HEK293 (cell line): ENCODE results near the gene PIF1.

Experiments used
- CTCF ChIA-PET: fragments of 350-600 bp; formaldehyde crosslinking; extraction: SDS; loops from one replicate; lab custom pipeline; 2021; ENCODE audit warnings: antibody characterized with exemption; lab: Yijun Ruan, JAX
- POLR2A ChIA-PET: fragments of 300-600 bp; formaldehyde crosslinking; extraction: SDS; loops from one replicate; lab custom pipeline; 2020; ENCODE audit warnings: antibody characterized with exemption, inconsistent platforms; lab: Yijun Ruan, JAX
- H3K27ac ChIP-seq: fragments of 200-500 bp; sonication (Bioruptor generic); 2 replicates; pipeline ENCODE4 v1.5.1; 2014; ENCODE audit warnings: low read depth, low read length, control low read depth, inconsistent platforms; ENCODE audit errors: extremely low read depth
- H3K36me3 ChIP-seq, 2 experiments: fragments of 200-500 bp in 1 of 2; sonication (Bioruptor generic) in 1 of 2; 1 replicate in 1 of 2; 2 replicates in 1 of 2; pipeline ENCODE4 v1.5.1; 2014 to 2017; ENCODE audit warnings: inconsistent platforms in 2 of 2, low read length in 2 of 2; ENCODE audit not compliant: control insufficient read depth in 2 of 2, insufficient read depth in 1 of 2
- H3K4me1 ChIP-seq: fragments of 200-500 bp; sonication (Bioruptor generic); 2 replicates; pipeline ENCODE4 v1.5.1; 2014; ENCODE audit warnings: mild to moderate bottlenecking, low read length, inconsistent platforms; ENCODE audit not compliant: control insufficient read depth, insufficient read depth
- H3K4me3 ChIP-seq: 2 replicates; pipeline ENCODE4 v1.5.1; 2011; ENCODE audit warnings: low read depth, mild to moderate bottlenecking, control low read depth, low read length, moderate library complexity
- H3K9me3 ChIP-seq: fragments of 200-500 bp; sonication (Bioruptor generic); 2 replicates; pipeline ENCODE4 v1.5.1; 2014; ENCODE audit warnings: low read depth, low read length, inconsistent platforms; ENCODE audit not compliant: control insufficient read depth, insufficient read depth
- BCL11A ChIP-seq: fragments of 450-650 bp; formaldehyde crosslinking; IDR thresholded peaks from 2 replicates; pipeline ENCODE4 v1.5.1; 2016; ENCODE audit warnings: low read depth, missing biosample characterization, missing genetic modification characterization
- EGR2 ChIP-seq: fragments of 450-650 bp; formaldehyde crosslinking; IDR thresholded peaks from 2 replicates; pipeline ENCODE4 v1.5.1; 2016; ENCODE audit warnings: low read depth, missing biosample characterization, missing genetic modification characterization
- GLI2 ChIP-seq: fragments of 450-650 bp; formaldehyde crosslinking; IDR thresholded peaks from 2 replicates; pipeline ENCODE4; 2017; ENCODE audit warnings: missing biosample characterization, missing genetic modification characterization, low read depth, borderline replicate concordance
- GLIS1 ChIP-seq: fragments of 450-650 bp; formaldehyde crosslinking; IDR thresholded peaks from 2 replicates; pipeline ENCODE4 v1.5.1; 2016; ENCODE audit warnings: missing biosample characterization, missing genetic modification characterization
- IKZF3 ChIP-seq: fragments of 450-650 bp; IDR thresholded peaks from 2 replicates; pipeline ENCODE4 v1.5.0; 2018; ENCODE audit warnings: missing biosample characterization, mild to moderate bottlenecking, missing genetic modification characterization, moderate library complexity
- KLF7 ChIP-seq: fragments of 450-650 bp; formaldehyde crosslinking; IDR thresholded peaks from 2 replicates; pipeline ENCODE4 v1.5.1; 2016; ENCODE audit warnings: missing biosample characterization, missing genetic modification characterization, borderline replicate concordance
- SALL2 ChIP-seq: fragments of 450-650 bp; formaldehyde crosslinking; IDR thresholded peaks from 2 replicates; pipeline ENCODE4 v1.5.0; 2017; ENCODE audit warnings: missing biosample characterization, mild to moderate bottlenecking, missing genetic modification characterization, borderline replicate concordance
- WT1 ChIP-seq: fragments of 450-650 bp; formaldehyde crosslinking; IDR thresholded peaks from 2 replicates; pipeline ENCODE4 v1.5.1; 2016; ENCODE audit warnings: missing biosample characterization, missing genetic modification characterization
- ZBTB17 ChIP-seq: fragments of 450-650 bp; formaldehyde crosslinking; IDR thresholded peaks from 2 replicates; pipeline ENCODE4 v1.5.1; 2016; ENCODE audit warnings: missing biosample characterization, missing genetic modification characterization
- ZFP41 ChIP-seq: fragments of 450-650 bp; formaldehyde crosslinking; IDR thresholded peaks from 2 replicates; pipeline ENCODE4 v1.5.1; 2016; ENCODE audit warnings: missing biosample characterization, missing genetic modification characterization, borderline replicate concordance
- ZFP69B ChIP-seq: fragments of 450-650 bp; formaldehyde crosslinking; IDR thresholded peaks from 2 replicates; pipeline ENCODE4 v1.5.1; 2016; ENCODE audit warnings: missing biosample characterization, missing genetic modification characterization
- ZNF221 ChIP-seq: fragments of 450-650 bp; formaldehyde crosslinking; IDR thresholded peaks from 2 replicates; pipeline ENCODE4 v1.5.1; 2017; ENCODE audit warnings: missing biosample characterization, missing genetic modification characterization, borderline replicate concordance
- ZNF292 ChIP-seq: fragments of 450-650 bp; formaldehyde crosslinking; IDR thresholded peaks from 2 replicates; pipeline ENCODE4 v1.5.1; 2016; ENCODE audit warnings: low read depth, missing biosample characterization, missing genetic modification characterization, borderline replicate concordance
- ZNF302 ChIP-seq: fragments of 450-650 bp; formaldehyde crosslinking; IDR thresholded peaks from 2 replicates; pipeline ENCODE4 v1.5.1; 2016; ENCODE audit warnings: missing biosample characterization, missing genetic modification characterization, low read depth
- ZNF398 ChIP-seq: fragments of 450-650 bp; formaldehyde crosslinking; IDR thresholded peaks from 2 replicates; pipeline ENCODE4 v1.5.1; 2017; ENCODE audit warnings: missing biosample characterization, missing genetic modification characterization
- ZNF416 ChIP-seq: fragments of 450-650 bp; formaldehyde crosslinking; IDR thresholded peaks from 2 replicates; pipeline ENCODE4 v1.5.1; 2016; ENCODE audit warnings: missing biosample characterization, missing genetic modification characterization
- ZNF433 ChIP-seq: fragments of 450-650 bp; formaldehyde crosslinking; IDR thresholded peaks from 2 replicates; pipeline ENCODE4 v1.5.1; 2016; ENCODE audit warnings: missing biosample characterization, missing genetic modification characterization, low read depth
- ZNF514 ChIP-seq: fragments of 450-650 bp; formaldehyde crosslinking; IDR thresholded peaks from 2 replicates; pipeline ENCODE4 v1.5.1; 2016; ENCODE audit warnings: missing biosample characterization, missing genetic modification characterization
- ZNF621 ChIP-seq: fragments of 450-650 bp; formaldehyde crosslinking; IDR thresholded peaks from 2 replicates; pipeline ENCODE4 v1.5.1; 2017; ENCODE audit warnings: missing biosample characterization, missing genetic modification characterization
- ZNF677 ChIP-seq: fragments of 450-650 bp; IDR thresholded peaks from 2 replicates; pipeline ENCODE4 v1.5.0; 2018; ENCODE audit warnings: missing biosample characterization, mild to moderate bottlenecking, missing genetic modification characterization, moderate library complexity
- ZNF747 ChIP-seq: fragments of 450-650 bp; formaldehyde crosslinking; IDR thresholded peaks from 2 replicates; pipeline ENCODE4 v1.5.1; 2016; ENCODE audit warnings: missing biosample characterization, missing genetic modification characterization
- TF ChIP-seq, protein P1 (sequence below): fragments of 450-650 bp; formaldehyde crosslinking; IDR thresholded peaks from 2 replicates; pipeline ENCODE4 v1.5.1; 2016; ENCODE audit warnings: missing biosample characterization, missing genetic modification characterization
- TF ChIP-seq, protein P2 (sequence below): fragments of 450-650 bp; formaldehyde crosslinking; IDR thresholded peaks from 2 replicates; pipeline ENCODE4 v1.5.1; 2017; ENCODE audit warnings: missing biosample characterization, missing genetic modification characterization
- TF ChIP-seq, protein P3 (sequence below): fragments of 450-650 bp; formaldehyde crosslinking; IDR thresholded peaks from 2 replicates; pipeline ENCODE4 v1.5.1; 2016; ENCODE audit warnings: missing biosample characterization, missing genetic modification characterization

The PIF1 gene

DNA sequence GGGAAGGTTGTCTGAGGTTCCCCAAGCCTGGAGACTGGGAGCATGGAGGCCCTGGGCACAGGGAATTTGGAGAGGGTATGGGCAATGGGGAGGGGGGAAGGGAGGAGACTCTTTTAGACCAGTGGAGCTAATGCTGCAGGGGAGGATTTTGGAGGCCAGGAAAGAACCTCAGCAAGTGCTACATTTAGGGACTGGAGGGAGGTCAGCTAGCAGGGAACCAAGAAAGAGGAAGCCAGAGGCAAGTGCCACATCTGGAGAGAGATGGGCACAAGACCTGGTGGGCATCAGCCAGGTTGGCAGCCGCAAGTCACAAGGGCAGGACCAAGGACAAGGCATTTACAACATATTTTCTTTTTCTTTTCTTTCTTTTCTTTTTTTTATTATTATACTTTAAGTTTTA, 37.0 kb upstream of the PIF1 start:
- TF ChIP-seq ZFP41: no peak
- no peak for TF ChIP-seq ZNF302 (tag by site-specific recombination)
- TF ChIP-seq WT1: 0 out of 2 replicates have a peak, but pooled peaks have one; percentile 1
- ChIA-PET POLR2A (no interaction called here), CTCF (interaction anchor here (0.7 kb wide), 1 partner anchor 188 kb away, joined by 3 read pairs; no protein-coding TSS in a partner anchor)
- H3K9me3 ChIP-seq: no peaks in the 10 kb centered on the region
- H3K36me3 ChIP-seq: peaks cover 0 to 31% of the 10 kb centered on the region in 2 experiments; a peak in 1 of 3 replicates
- H3K4me3 ChIP-seq: no peak overlapping the region
- H3K27ac ChIP-seq: no peak overlapping the region
- no peaks in the 10 kb centered on the region; the same call in 1 of the 2 replicates for H3K4me1 ChIP-seq

GRCh38 chr15:64861960-64862359, 36.5 kb upstream of the PIF1 start:
- no peaks in the 10 kb centered on the region for H3K9me3 ChIP-seq
- ChIA-PET POLR2A (no interaction called here), CTCF (interaction anchor here (0.7 to 1.0 kb wide), 2 partner anchors 134 to 188 kb away, joined by 3 to 4 read pairs; no protein-coding TSS in a partner anchor)
- no peak overlapping the region for H3K4me3 ChIP-seq
- TF ChIP-seq ZNF398 (tag by site-specific recombination) (0 out of 2 replicates have a peak, but pooled peaks have one; percentile 17), WT1 (0 out of 2 replicates have a peak, but pooled peaks have one; percentile 9), ZNF621 (tag by site-specific recombination) (no peak), ZBTB17 (no peak), SALL2 (no peak), BCL11A (tag by site-specific recombination) (no peak), ZNF221 (tag by site-specific recombination) (no peak)
- TF ChIP-seq, protein P1, sequence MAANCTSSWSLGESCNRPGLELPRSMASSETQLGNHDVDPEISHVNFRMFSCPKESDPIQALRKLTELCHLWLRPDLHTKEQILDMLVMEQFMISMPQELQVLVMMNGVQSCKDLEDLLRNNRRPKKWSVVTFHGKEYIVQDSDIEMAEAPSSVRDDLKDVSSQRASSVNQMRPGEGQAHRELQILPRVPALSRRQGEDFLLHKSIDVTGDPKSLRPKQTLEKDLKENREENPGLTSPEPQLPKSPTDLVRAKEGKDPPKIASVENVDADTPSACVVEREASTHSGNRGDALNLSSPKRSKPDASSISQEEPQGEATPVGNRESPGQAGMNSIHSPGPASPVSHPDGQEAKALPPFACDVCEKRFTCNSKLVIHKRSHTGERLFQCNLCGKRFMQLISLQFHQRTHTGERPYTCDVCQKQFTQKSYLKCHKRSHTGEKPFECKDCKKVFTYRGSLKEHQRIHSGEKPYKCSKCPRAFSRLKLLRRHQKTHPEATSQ (tag by site-specific recombination): no peak
- no peak overlapping the region for H3K27ac ChIP-seq
- peaks cover 0 to 29% of the 10 kb centered on the region in 2 experiments; a peak in 1 of 3 replicates for H3K36me3 ChIP-seq
- H3K4me1 ChIP-seq: no peaks in the 10 kb centered on the region; the same call in 1 of the 2 replicates

DNA sequence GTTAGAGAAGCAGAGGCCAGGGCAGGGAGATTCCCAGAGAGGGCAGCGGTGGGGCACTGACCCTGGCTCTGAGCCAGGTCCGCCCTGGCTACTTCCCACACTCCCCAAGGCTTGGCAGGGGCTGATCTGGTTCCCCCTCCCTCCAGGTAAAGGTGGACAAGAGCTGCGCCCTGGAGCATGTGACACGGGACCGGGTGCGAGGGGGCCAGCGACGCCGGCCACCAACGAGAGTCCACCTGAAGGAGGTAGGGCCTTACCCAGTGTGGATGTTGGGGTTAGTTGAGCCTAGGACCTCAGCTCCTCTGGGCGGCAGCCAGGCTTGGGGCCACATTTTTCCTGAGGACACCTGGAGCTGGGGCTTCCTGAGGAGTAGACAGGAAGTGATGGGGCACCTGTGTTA, 35.9 kb upstream of the PIF1 start:
- no peaks in the 10 kb centered on the region for H3K9me3 ChIP-seq
- peaks cover 0 to 30% of the 10 kb centered on the region in 2 experiments; a peak in 1 of 3 replicates for H3K36me3 ChIP-seq
- H3K4me3 ChIP-seq: no peak overlapping the region
- H3K4me1 ChIP-seq: no peaks in the 10 kb centered on the region; the same call in 1 of the 2 replicates
- CTCF ChIA-PET: interaction anchor here (1.0 kb wide), 1 partner anchor 133 kb away, joined by 4 read pairs; no protein-coding TSS in a partner anchor
- H3K27ac ChIP-seq: no peak overlapping the region
- POLR2A ChIA-PET: no interaction called here
- TF ChIP-seq ZNF433 (tag by site-specific recombination) (no peak), ZNF292 (tag by site-specific recombination) (no peak), KLF7 (no peak), ZNF747 (no peak), ZNF514 (tag by site-specific recombination) (no peak), ZNF677 (tag by site-specific recombination) (no peak), ZFP69B (no peak), IKZF3 (no peak), GLIS1 (no peak), EGR2 (no peak), ZNF416 (tag by site-specific recombination) (no peak), GLI2 (tag by site-specific recombination) (no peak)
- TF ChIP-seq, protein P2, sequence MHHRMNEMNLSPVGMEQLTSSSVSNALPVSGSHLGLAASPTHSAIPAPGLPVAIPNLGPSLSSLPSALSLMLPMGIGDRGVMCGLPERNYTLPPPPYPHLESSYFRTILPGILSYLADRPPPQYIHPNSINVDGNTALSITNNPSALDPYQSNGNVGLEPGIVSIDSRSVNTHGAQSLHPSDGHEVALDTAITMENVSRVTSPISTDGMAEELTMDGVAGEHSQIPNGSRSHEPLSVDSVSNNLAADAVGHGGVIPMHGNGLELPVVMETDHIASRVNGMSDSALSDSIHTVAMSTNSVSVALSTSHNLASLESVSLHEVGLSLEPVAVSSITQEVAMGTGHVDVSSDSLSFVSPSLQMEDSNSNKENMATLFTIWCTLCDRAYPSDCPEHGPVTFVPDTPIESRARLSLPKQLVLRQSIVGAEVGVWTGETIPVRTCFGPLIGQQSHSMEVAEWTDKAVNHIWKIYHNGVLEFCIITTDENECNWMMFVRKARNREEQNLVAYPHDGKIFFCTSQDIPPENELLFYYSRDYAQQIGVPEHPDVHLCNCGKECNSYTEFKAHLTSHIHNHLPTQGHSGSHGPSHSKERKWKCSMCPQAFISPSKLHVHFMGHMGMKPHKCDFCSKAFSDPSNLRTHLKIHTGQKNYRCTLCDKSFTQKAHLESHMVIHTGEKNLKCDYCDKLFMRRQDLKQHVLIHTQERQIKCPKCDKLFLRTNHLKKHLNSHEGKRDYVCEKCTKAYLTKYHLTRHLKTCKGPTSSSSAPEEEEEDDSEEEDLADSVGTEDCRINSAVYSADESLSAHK (tag by site-specific recombination): no peak
- TF ChIP-seq, protein P3, sequence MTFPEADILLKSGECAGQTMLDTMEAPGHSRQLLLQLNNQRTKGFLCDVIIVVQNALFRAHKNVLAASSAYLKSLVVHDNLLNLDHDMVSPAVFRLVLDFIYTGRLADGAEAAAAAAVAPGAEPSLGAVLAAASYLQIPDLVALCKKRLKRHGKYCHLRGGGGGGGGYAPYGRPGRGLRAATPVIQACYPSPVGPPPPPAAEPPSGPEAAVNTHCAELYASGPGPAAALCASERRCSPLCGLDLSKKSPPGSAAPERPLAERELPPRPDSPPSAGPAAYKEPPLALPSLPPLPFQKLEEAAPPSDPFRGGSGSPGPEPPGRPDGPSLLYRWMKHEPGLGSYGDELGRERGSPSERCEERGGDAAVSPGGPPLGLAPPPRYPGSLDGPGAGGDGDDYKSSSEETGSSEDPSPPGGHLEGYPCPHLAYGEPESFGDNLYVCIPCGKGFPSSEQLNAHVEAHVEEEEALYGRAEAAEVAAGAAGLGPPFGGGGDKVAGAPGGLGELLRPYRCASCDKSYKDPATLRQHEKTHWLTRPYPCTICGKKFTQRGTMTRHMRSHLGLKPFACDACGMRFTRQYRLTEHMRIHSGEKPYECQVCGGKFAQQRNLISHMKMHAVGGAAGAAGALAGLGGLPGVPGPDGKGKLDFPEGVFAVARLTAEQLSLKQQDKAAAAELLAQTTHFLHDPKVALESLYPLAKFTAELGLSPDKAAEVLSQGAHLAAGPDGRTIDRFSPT (tag by site-specific recombination): no peak
